Fibroblast of pulmonary artery (primary cell): Measurements from ENCODE around the gene RUNX2.
A peak's percentile ranks its signal among the peaks of the same experiment; 100 is the strongest.

Experiments used
- DNase-seq: peaks from one replicate; pipeline ENCODE4 v3.0.0-alpha.2; 2010; ENCODE audit warnings: low read depth
- H3K4me3 ChIP-seq: replicated peaks from 2 replicates; pipeline ENCODE4 v1.5.1; 2011; ENCODE audit warnings: low read depth, mild to moderate bottlenecking, control low read depth, low read length, moderate library complexity
- TF ChIP-seq, protein P1 (sequence below): IDR thresholded peaks from 2 replicates; pipeline ENCODE4 v1.5.1; 2011; ENCODE audit warnings: mild to moderate bottlenecking, control low read depth, low read length, inconsistent platforms; ENCODE audit errors: missing control alignments

Gene RUNX2

DNA sequence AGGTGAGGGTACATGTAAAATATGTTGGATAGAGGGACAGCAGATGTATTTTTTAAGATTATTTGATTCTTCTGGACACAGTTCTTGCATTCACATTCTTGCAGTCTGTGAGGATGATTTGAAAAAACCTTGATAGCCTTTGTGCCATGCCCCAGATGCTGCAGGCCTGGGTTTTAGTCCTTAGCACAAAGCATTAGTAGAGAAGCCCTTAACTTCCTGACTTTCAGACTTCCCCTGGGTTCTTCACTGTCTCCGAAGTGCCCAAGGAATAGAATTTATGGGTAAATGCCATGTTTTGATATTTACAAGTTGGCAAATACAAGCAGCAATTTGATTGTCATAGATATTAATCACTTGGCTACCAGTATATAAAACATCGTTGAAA is 117.2 kb downstream of the RUNX2 start:
- H3K4me3 ChIP-seq = peak overlapping the region; percentile 16
- DNase-seq = no peak

DNA sequence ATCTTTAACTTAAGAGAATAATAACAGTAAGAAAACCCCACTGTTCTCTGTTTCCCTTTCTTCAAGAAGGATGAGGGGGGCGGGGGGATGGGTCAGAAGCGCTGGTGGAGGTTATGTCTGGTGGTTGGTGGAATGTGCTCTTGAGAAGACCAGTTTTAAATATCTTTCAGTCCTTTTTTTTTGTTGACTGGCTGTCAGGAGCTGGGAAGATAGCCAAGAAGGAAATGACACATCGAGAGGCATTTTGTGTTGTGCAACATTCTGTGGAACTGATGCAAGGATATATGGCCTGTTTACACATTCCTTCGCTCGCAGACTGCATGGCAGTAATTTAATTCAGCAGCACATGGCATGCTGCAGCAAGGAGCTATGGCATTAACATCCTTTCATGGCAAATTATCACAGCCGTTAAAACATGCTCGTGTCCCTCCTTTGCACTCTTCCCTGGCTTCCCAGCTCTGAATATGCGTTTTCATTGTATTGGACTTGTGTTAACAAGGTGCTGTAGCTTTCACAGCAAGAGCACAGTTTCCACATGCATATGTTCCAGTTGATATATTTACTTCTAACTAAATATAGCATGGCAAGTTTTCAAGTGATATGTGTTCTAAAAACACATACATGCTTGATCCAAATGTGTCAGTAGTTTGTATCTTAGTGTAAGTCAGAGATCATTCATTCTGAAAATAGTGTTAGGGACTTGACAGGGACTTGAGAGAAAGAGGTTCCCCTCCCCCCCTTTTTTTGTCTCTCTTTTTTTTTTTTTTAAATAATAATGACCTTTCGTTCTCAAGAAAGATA is 117.8 kb downstream of the RUNX2 start:
- H3K4me3 ChIP-seq = peak overlapping the region; percentile 16
- TF ChIP-seq, protein P1, sequence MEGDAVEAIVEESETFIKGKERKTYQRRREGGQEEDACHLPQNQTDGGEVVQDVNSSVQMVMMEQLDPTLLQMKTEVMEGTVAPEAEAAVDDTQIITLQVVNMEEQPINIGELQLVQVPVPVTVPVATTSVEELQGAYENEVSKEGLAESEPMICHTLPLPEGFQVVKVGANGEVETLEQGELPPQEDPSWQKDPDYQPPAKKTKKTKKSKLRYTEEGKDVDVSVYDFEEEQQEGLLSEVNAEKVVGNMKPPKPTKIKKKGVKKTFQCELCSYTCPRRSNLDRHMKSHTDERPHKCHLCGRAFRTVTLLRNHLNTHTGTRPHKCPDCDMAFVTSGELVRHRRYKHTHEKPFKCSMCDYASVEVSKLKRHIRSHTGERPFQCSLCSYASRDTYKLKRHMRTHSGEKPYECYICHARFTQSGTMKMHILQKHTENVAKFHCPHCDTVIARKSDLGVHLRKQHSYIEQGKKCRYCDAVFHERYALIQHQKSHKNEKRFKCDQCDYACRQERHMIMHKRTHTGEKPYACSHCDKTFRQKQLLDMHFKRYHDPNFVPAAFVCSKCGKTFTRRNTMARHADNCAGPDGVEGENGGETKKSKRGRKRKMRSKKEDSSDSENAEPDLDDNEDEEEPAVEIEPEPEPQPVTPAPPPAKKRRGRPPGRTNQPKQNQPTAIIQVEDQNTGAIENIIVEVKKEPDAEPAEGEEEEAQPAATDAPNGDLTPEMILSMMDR = no peak
- DNase-seq = peak; percentile 100

More for the DNA sequence above, 117.2 kb downstream of the RUNX2 start:
- TF ChIP-seq, protein P1 = no peak

DNA sequence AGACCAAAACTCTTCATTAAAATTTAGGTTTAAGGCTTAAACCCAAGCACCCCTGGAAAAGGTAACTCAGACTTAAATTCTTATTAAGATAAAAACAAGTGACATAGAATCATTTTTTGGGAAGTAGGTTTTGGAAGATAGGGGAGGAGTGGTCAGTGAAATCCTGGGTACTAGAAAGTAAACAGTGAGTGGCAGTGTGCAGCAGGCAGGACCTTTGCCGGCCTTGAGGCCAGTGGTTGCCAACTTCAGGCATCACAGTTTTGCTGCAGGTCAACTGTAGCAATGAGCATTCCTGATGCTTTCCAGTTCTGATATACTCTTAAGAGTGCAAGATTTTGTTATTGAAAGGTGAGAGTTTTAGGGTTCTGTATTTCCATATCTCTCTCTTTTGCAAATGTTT is 118.9 kb downstream of the RUNX2 start:
- no peak overlapping the region for H3K4me3 ChIP-seq
- TF ChIP-seq, protein P1 = no peak
- no peak for DNase-seq

DNA sequence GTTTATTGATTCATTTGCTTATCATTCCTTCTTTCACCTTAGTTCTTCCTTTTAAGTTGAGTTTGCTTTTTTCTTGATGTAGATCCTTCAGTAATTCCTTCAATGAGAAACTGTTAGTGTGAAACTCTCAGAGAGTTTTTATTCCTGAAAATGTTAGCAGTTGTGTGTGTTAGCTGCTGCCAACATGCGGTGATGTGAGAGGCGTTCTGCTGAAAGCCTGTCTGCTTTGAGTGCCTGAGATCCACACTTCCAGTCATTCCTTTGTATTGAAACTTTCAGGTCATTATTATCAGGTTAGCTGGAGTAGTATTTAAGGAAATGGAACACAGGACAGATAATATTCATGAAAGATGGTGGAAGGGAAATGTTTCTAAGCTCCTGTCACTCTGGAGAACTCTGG is 119.6 kb downstream of the RUNX2 start:
- no peak overlapping the region for H3K4me3 ChIP-seq
- TF ChIP-seq, protein P1 = no peak
- no peak for DNase-seq

DNA sequence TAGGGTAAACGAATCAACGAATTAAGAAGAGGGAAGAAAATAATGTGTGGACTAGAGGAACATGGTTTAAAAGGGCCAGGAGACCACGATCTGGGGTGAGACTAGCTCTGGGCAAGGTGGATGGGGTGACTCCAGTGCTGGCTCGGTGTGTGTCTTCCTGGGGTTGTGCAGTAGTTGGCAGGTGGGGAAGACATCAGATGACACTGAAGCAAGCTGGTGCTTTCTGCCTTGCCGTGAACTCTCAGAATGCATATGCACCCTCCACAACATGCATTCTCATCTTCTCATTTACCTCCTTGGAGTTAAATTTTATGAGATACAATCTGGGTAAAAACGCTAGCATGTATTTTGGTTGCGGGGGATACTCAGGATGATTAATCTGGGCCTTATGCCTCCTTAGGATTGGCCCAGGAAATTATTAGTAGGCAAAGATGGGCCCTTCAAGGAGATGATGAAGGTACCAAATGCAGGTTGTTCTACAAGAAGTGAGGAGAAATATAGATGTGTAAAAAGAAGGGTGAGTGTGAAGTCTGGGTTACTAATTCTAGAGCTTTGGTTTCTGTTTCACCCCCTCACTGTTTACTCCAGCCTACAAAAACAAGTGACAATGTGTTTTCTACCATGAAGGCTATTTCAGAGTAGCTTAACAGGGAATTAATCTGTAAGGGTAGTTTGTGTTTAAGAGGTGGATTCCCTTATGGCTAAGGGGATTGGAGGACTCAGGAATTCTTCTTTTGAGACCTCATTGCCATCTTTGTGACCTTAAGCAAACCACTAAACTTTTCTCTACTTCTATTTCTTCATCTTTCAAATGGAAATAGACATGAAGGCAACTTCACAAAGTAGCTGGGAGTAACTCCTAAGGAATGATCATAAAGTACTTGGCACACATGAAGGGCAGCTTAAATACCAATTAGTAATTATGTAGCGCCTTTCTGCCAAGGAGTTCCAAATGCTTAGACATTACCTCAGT is 120.6 kb downstream of the RUNX2 start:
- no peak for DNase-seq
- no peak overlapping the region for H3K4me3 ChIP-seq
- TF ChIP-seq, protein P1 = no peak

DNA sequence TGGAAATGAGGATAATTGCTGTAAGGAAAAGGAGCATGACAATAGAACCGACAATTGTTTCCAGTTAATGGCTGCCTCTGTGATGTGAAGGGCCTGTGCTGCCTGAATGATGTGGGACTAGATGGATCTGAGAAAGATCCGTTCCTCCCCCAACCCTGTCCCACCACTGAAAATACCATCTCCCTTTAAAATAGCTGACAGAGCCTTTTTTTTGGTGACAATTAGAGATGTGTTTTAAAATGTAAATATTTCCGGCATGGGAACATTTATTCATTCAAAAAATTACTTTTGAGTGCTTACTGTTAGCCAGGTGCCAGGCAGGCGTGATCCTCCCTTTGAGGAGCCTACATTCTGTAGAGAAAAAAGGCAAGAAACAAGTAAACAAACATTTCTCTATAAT is 122.0 kb downstream of the RUNX2 start:
- no peak for DNase-seq

More for the DNA sequence above, 122.0 kb downstream of the RUNX2 start:
- TF ChIP-seq, protein P1 = no peak
- H3K4me3 ChIP-seq = no peak overlapping the region
